Panc1 (cell line): Measurements from ENCODE around the gene SPOCK1.

Experiments
- CTCF ChIP-seq: fragments of 450-650 bp; IDR thresholded peaks from 2 replicates; pipeline ENCODE4 v1.5.1; 2017; ENCODE audit warnings: mild to moderate bottlenecking
- POLR2AphosphoS5 ChIP-seq: IDR thresholded peaks from 2 replicates; pipeline ENCODE4 v1.6.1; 2012; ENCODE audit warnings: mild to moderate bottlenecking, low read depth, low read length, moderate library complexity
- REST ChIP-seq, 2 experiments: IDR thresholded peaks; 2 replicates each; pipeline ENCODE4 v1.6.1; 2011 to 2012; ENCODE audit warnings: low read depth in 2 of 2, control low read depth in 1 of 2, low read length in 1 of 2, mild to moderate bottlenecking in 1 of 2, moderate library complexity in 1 of 2; ENCODE audit not compliant: insufficient read depth in 1 of 2
- SIN3A ChIP-seq: IDR thresholded peaks from 2 replicates; pipeline ENCODE4 v1.6.1; 2012; ENCODE audit warnings: low read depth, mild to moderate bottlenecking, low read length, moderate library complexity, borderline replicate concordance; ENCODE audit not compliant: insufficient read depth
- TCF7L2 ChIP-seq: IDR thresholded peaks from 2 replicates; pipeline ENCODE4 v1.6.1; 2011; ENCODE audit warnings: mild to moderate bottlenecking, low read depth, low read length, inconsistent platforms

GRCh38 chr5:137439645-137440044, 59.5 kb downstream of the SPOCK1 start:
- no peak for TF ChIP-seq CTCF
- no peak for TF ChIP-seq POLR2AphosphoS5
- TF ChIP-seq REST (IDR thresholded peaks at IDR 0.05; ENCODE audit: insufficient read depth in 1 of 2, low read depth in 2 of 2, low read length in 1 of 2): no peak
- no peak for TF ChIP-seq SIN3A
- no peak for TF ChIP-seq TCF7L2
